Transverse colon (tissue), 4 donors: ENCODE data around the gene PRCP. TPM values are rescaled to one million over a fixed set of nuclear protein-coding genes. Genes with fewer than 3 reads are reported as not detected.

Source experiments
- DNase-seq: peaks from one replicate; pipeline ENCODE4 v3.0.0-alpha.2; 2019
- H3K27ac ChIP-seq, 4 donors: fragments of 200-600 bp; sonication (generic); 2 replicates each; pipeline ENCODE4 v1.5.1; 2016 to 2018; ENCODE audit warnings: inconsistent platforms in 4 of 4
- H3K27me3 ChIP-seq: fragments of 200-600 bp; sonication (generic); 2 replicates; pipeline ENCODE4 v1.5.1; 2017; ENCODE audit warnings: inconsistent platforms
- H3K36me3 ChIP-seq, 4 donors: fragments of 200-600 bp; sonication (generic); 2 replicates each; pipeline ENCODE4 v1.5.1; 2017 to 2019; ENCODE audit warnings: inconsistent platforms in 4 of 4
- H3K4me1 ChIP-seq, 4 donors: fragments of 200-600 bp; sonication (generic); 2 replicates each; pipeline ENCODE4 v1.5.1; 2017 to 2020; ENCODE audit warnings: inconsistent platforms in 4 of 4
- H3K4me3 ChIP-seq, 4 donors: fragments of 200-600 bp; sonication (generic); 1 replicate in 1 of 4; 2 replicates in 3 of 4; pipeline versions ENCODE4 v1.5.1 to v1.6.1; 2017 to 2019; ENCODE audit warnings: inconsistent platforms in 4 of 4
- H3K9me3 ChIP-seq, 2 donors: fragments of 200-600 bp; sonication (generic); 2 replicates each; pipeline ENCODE4 v1.5.1; 2017 to 2019; ENCODE audit warnings: inconsistent platforms in 2 of 2
- EP300 ChIP-seq: sonication (generic); formaldehyde crosslinking; IDR thresholded peaks from one replicate; pipeline ENCODE4 v1.6.1; 2017; ENCODE audit warnings: antibody characterized with exemption, low read depth
- POLR2A ChIP-seq: fragments of 450-650 bp; IDR thresholded peaks from one replicate; pipeline ENCODE4 v1.6.1; 2016; ENCODE audit warnings: antibody characterized with exemption, mild to moderate bottlenecking, moderate library complexity
- POLR2AphosphoS5 ChIP-seq, 3 donors: sonication (generic); formaldehyde crosslinking; IDR thresholded peaks; one replicate each; pipeline ENCODE4 v1.6.1; 2016; ENCODE audit warnings: antibody characterized with exemption in 3 of 3
- WGBS, 2 donors: methylation state at CpG; one replicate each; pipeline ENCODE4 v1.1.5; 2018; ENCODE audit warnings: low coverage in 1 of 2; 5-methylcytosine and 5-hydroxymethylcytosine counted together
- in situ Hi-C, 4 donors: fragments of 200-750 bp; cut with MboI; loops; one replicate each; pipeline versions ENCODE4 v1.15.0 to v1.15.1; 2017; ENCODE audit warnings: low sequenced_read_pairs in 3 of 4, low pct_ligation_motif_present in 1 of 4, low pct_unique_long_range_greater_than_20kb in 1 of 4
- intact Hi-C: fragments of 100-400 bp; cut with DNase I; formaldehyde crosslinking; loops from one replicate; pipeline ENCODE4 v1.15.1; 2023; ENCODE audit warnings: low total_unique reads
- total RNA-seq, 4 donors: library from RNA; depleted of rRNA; stranded (reverse); fragments of >200 nt; gene quantifications; one replicate each; pipeline ENCODE4 v1.1.0, GENCODE V29; 2016
- TF ChIP-seq, protein P1 (sequence below), 5 experiments: fragments of 200-600 bp in 3 of 5; fragments of 450-650 bp in 2 of 5; sonication (generic) in 3 of 5; IDR thresholded peaks; 1 replicate in 2 of 5; 2 replicates in 3 of 5; pipeline ENCODE4 v1.5.1; 2016 to 2017; ENCODE audit warnings: antibody characterized with exemption in 5 of 5, inconsistent platforms in 3 of 5, mild to moderate bottlenecking in 2 of 5, moderate library complexity in 1 of 5

Gene PRCP
- total RNA-seq, 4 donors from 2014 or later: 20.9 to 34.8 (median 29.9) TPM

GRCh38 chr11:82901165-82901921 is 1.1 kb upstream of the PRCP start, which contains the start of gene DDIAS:
Gene DDIAS (plus strand): TSS chr11:82901736. CDS start chr11:82914739, 13,003 bp downstream.
- peak; percentile 91 to 95 (median 94) for TF ChIP-seq POLR2AphosphoS5 (IDR thresholded peaks at IDR 0.05)
- TF ChIP-seq EP300: no peak
- TF ChIP-seq, protein P1, sequence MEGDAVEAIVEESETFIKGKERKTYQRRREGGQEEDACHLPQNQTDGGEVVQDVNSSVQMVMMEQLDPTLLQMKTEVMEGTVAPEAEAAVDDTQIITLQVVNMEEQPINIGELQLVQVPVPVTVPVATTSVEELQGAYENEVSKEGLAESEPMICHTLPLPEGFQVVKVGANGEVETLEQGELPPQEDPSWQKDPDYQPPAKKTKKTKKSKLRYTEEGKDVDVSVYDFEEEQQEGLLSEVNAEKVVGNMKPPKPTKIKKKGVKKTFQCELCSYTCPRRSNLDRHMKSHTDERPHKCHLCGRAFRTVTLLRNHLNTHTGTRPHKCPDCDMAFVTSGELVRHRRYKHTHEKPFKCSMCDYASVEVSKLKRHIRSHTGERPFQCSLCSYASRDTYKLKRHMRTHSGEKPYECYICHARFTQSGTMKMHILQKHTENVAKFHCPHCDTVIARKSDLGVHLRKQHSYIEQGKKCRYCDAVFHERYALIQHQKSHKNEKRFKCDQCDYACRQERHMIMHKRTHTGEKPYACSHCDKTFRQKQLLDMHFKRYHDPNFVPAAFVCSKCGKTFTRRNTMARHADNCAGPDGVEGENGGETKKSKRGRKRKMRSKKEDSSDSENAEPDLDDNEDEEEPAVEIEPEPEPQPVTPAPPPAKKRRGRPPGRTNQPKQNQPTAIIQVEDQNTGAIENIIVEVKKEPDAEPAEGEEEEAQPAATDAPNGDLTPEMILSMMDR (IDR thresholded peaks at IDR 0.05): peak in 2 of 5 experiments; percentile 37
- TF ChIP-seq POLR2A: peak; percentile 84
- intact Hi-C loops: loop anchor here (10.0 kb wide), 2 partner anchors 253 to 343 kb away; partner anchors contain the start of gene PCF11
- DNase-seq: peak; percentile 96
- Histone ChIP-seq H3K27me3 (no peaks in the 10 kb centered on the region), H3K4me1 (peaks cover 7 to 37% (median 24%) of the 10 kb centered on the region in 4 donors), H3K36me3 (no peaks in the 10 kb centered on the region), H3K4me3 (peak within 1 kb of the TSS; percentile 4 to 72 (median 66)), H3K9me3 (no peaks in the 10 kb centered on the region), H3K27ac (peak within 1 kb of the TSS; percentile 94 to 96 (median 96))
- 0% methylated on average over 47 of the region's 49 CpGs; no CpG with 5 or more reads in 1 of the 2 donors for WGBS, 2 donors
- in situ Hi-C loops: loop anchor here (5.0 to 25.0 kb wide), 8 partner anchors 163 to 383 kb away; partner anchors contain the start of genes ANKRD42 (in 2 of the 4), CCDC90B (in 1 of the 4) and PCF11 (in 1 of the 4)

DNA sequence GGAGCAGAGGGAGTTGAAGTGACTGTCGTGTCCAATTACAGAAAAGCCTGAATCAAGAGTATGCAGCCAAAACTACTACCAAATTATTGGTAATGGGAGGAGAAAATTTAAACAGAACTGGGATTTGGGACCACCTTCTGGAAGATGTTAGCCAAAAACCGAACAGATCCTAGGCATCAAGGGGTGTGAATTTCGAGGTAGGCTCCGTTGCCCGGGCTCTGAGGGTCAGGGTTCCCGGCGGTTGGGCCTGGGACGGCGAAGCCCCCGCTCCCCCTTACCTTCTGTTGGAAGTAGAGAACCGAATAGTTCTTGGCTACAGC is 313 bp downstream of the PRCP start:
- Histone ChIP-seq H3K4me3 (peak overlapping the region; percentile 4 to 72 (median 66)), H3K27ac (peak overlapping the region; percentile 94 to 96 (median 96)), H3K9me3 (no peaks in the 10 kb centered on the region), H3K27me3 (no peaks in the 10 kb centered on the region), H3K36me3 (no peaks in the 10 kb centered on the region), H3K4me1 (peaks cover 7 to 45% (median 24%) of the 10 kb centered on the region in 4 donors)
- intact Hi-C loops: loop anchor here (10.0 kb wide), 2 partner anchors 255 to 345 kb away; partner anchors contain the start of gene PCF11
- in situ Hi-C loops: loop anchor here (5.0 to 25.0 kb wide), 8 partner anchors 165 to 385 kb away; partner anchors contain the start of genes ANKRD42 (in 2 of the 4), CCDC90B (in 1 of the 4) and PCF11 (in 1 of the 4)
- 0% methylated on average over 1 to 11 of the region's 11 CpGs for WGBS, 2 donors
- TF ChIP-seq POLR2A (no peak), EP300 (no peak), POLR2AphosphoS5 (IDR thresholded peaks at IDR 0.05) (no peak)
- TF ChIP-seq, protein P1 (IDR thresholded peaks at IDR 0.05): no peak
- DNase-seq: no peak

- Histone ChIP-seq H3K4me1 (peaks cover 7 to 50% (median 25%) of the 10 kb centered on the region in 4 donors), H3K27ac (peak overlapping the region; percentile 94 to 96 (median 96)), H3K27me3 (no peaks in the 10 kb centered on the region), H3K36me3 (no peaks in the 10 kb centered on the region), H3K9me3 (no peaks in the 10 kb centered on the region), H3K4me3 (peak overlapping the region in 3 of 4 donors; percentile 65 to 72 (median 67))
- in situ Hi-C loops: no loop called here
- DNase-seq: no peak
- intact Hi-C loops: no loop called here
- TF ChIP-seq POLR2AphosphoS5 (IDR thresholded peaks at IDR 0.05): no peak
- TF ChIP-seq POLR2A: no peak
- TF ChIP-seq EP300: no peak
- TF ChIP-seq, protein P1 (IDR thresholded peaks at IDR 0.05): no peak
- WGBS, 2 donors: 27 to 40% methylated on average over 2 to 3 of the region's 3 CpGs
These were observed 927 bp downstream of the PRCP start for GRCh38 chr11:82899186-82899820.

DNA sequence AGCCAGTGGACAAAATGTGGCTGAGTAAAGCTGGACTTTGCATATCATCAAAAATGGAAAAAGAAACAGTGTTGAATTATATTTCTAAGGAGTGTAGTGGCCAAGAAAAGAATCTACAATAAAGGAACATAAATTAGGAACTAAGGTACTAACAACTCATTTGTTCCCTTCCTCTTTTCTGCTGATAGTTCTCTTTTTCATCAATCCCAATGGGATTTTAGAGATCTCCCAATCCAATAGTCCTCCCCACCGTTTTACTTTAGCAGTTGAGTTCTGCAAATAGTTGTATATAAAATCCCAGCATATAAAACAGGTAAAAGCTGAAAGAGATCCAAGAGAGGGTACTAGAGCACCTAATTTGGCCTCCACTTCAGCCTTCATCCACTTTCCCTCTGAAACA is 2.0 kb downstream of the PRCP start:
- TF ChIP-seq, protein P1 (IDR thresholded peaks at IDR 0.05): no peak
- TF ChIP-seq EP300 (no peak), POLR2A (no peak), POLR2AphosphoS5 (IDR thresholded peaks at IDR 0.05) (no peak)
- H3K4me3 ChIP-seq: no peak overlapping the region
- WGBS, 2 donors: 20% methylated on average over 1 of the region's 1 CpG
- intact Hi-C loops (no loop called here), in situ Hi-C loops (no loop called here)
- no peaks in the 10 kb centered on the region for H3K36me3 ChIP-seq
- peaks cover 7 to 50% (median 25%) of the 10 kb centered on the region in 4 donors for H3K4me1 ChIP-seq
- H3K27me3 ChIP-seq: no peaks in the 10 kb centered on the region
- H3K9me3 ChIP-seq: no peaks in the 10 kb centered on the region
- DNase-seq: no peak
- H3K27ac ChIP-seq: no peak overlapping the region
